HEK293T (cell line): Measurements from ENCODE around the gene FAM124B.

ENCODE experiments used
- ARNT ChIP-seq: fragments of 450-650 bp; IDR thresholded peaks from 2 replicates; pipeline ENCODE4 v1.6.1; 2017; ENCODE audit warnings: mild to moderate bottlenecking
- BHLHE40 ChIP-seq: fragments of 450-650 bp; IDR thresholded peaks from 2 replicates; pipeline ENCODE4 v1.6.1; 2016; ENCODE audit warnings: mild to moderate bottlenecking, moderate library complexity, borderline replicate concordance
- CTBP1 ChIP-seq: fragments of 450-650 bp; IDR thresholded peaks from 2 replicates; pipeline ENCODE4 v1.6.1; 2016; ENCODE audit warnings: borderline replicate concordance
- ELF4 ChIP-seq: fragments of 450-650 bp; IDR thresholded peaks from 2 replicates; pipeline ENCODE4 v1.6.1; 2017; ENCODE audit warnings: antibody characterized with exemption
- FOXA1 ChIP-seq: fragments of 450-650 bp; IDR thresholded peaks from 2 replicates; pipeline ENCODE4 v1.6.1; 2016; ENCODE audit warnings: mild to moderate bottlenecking
- FOXK2 ChIP-seq: fragments of 450-650 bp; IDR thresholded peaks from 2 replicates; pipeline ENCODE4 v1.6.1; 2016; ENCODE audit warnings: mild to moderate bottlenecking
- FOXM1 ChIP-seq: fragments of 450-650 bp; IDR thresholded peaks from 2 replicates; pipeline ENCODE4 v1.6.1; 2017; ENCODE audit warnings: mild to moderate bottlenecking, borderline replicate concordance
- HDGF ChIP-seq: fragments of 450-650 bp; IDR thresholded peaks from 2 replicates; pipeline ENCODE4 v1.6.1; 2017; ENCODE audit warnings: antibody characterized with exemption, borderline replicate concordance
- NFRKB ChIP-seq: fragments of 450-650 bp; IDR thresholded peaks from 2 replicates; pipeline ENCODE4 v1.6.1; 2016; ENCODE audit warnings: mild to moderate bottlenecking, moderate library complexity
- PKNOX1 ChIP-seq: fragments of 450-650 bp; IDR thresholded peaks from 2 replicates; pipeline ENCODE4 v1.6.1; 2016
- SP1 ChIP-seq: fragments of 450-650 bp; IDR thresholded peaks from 2 replicates; pipeline ENCODE4 v1.6.1; 2017
- SUZ12 ChIP-seq: fragments of 450-650 bp; IDR thresholded peaks from 2 replicates; pipeline ENCODE4 v1.6.1; 2016; ENCODE audit warnings: mild to moderate bottlenecking
- TARDBP ChIP-seq: fragments of 450-650 bp; IDR thresholded peaks from 2 replicates; pipeline ENCODE4 v1.6.1; 2016
- ZNF384 ChIP-seq: fragments of 450-650 bp; IDR thresholded peaks from 2 replicates; pipeline ENCODE4 v1.6.1; 2016

GRCh38 chr2:224407241-224407701 lies 5.4 kb upstream of the FAM124B start:
- TF ChIP-seq ELF4 (no peak), BHLHE40 (no peak), NFRKB (no peak), FOXM1 (no peak), ARNT (no peak), HDGF (no peak), SP1 (no peak), FOXA1 (no peak), CTBP1 (no peak), ZNF384 (no peak), TARDBP (no peak), PKNOX1 (no peak), SUZ12 (no peak), FOXK2 (no peak)
